ENCODE data around the gene GPD2.

DNA sequence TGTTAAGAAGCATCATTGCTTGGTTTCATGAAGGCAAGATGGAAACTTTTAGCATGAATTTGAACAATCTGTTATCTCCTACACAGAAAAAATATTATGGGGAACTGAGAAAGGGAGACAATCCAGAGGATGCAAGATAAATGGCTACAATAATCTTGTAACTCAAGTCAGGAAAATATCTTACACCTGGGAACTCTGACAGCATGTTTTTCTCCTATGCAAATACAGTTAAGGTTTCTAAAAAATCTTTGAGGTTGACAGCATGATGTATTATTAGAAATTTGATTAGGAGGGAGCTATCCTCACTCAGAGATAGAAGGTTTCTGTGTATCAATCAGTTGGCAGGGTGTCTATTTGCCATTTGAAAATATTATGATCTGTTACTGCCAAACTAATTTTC is 75.6 kb downstream of the GPD2 start:
- TF ChIP-seq, protein P1, sequence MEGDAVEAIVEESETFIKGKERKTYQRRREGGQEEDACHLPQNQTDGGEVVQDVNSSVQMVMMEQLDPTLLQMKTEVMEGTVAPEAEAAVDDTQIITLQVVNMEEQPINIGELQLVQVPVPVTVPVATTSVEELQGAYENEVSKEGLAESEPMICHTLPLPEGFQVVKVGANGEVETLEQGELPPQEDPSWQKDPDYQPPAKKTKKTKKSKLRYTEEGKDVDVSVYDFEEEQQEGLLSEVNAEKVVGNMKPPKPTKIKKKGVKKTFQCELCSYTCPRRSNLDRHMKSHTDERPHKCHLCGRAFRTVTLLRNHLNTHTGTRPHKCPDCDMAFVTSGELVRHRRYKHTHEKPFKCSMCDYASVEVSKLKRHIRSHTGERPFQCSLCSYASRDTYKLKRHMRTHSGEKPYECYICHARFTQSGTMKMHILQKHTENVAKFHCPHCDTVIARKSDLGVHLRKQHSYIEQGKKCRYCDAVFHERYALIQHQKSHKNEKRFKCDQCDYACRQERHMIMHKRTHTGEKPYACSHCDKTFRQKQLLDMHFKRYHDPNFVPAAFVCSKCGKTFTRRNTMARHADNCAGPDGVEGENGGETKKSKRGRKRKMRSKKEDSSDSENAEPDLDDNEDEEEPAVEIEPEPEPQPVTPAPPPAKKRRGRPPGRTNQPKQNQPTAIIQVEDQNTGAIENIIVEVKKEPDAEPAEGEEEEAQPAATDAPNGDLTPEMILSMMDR (IDR thresholded peaks at IDR 0.05): no peak
- TF ChIP-seq EP300 (IDR thresholded peaks at IDR 0.05): no peak
